Lung (tissue), 12 donors: ENCODE results near the gene OXNAD1. TPM values are rescaled to one million over a fixed set of nuclear protein-coding genes. Genes with fewer than 3 reads are reported as not detected.

Source experiments
- ATAC-seq: fragments of 200-7000 bp; cut with Tn5 transposase; one replicate; pipeline ENCODE4 v1.9.1; 2020; ENCODE audit warnings: moderate number of reproducible peaks; ENCODE audit not compliant: insufficient read depth, low FRiP score
- DNase-seq, 3 donors: peaks; one replicate each; pipeline ENCODE4 v3.0.0-alpha.2; 2013 to 2017
- H3K27ac ChIP-seq, 2 donors: one replicate each; pipeline ENCODE4 v1.5.1; 2013; ENCODE audit warnings: mild to moderate bottlenecking in 2 of 2, moderate library complexity in 2 of 2, control low read depth in 1 of 2, inconsistent platforms in 1 of 2, low read depth in 1 of 2, low read length in 1 of 2
- H3K27me3 ChIP-seq, 3 donors: one replicate each; pipeline ENCODE4 v1.5.1; 2013; ENCODE audit warnings: low read length in 2 of 3; ENCODE audit not compliant: control insufficient read depth in 3 of 3, insufficient read depth in 3 of 3
- H3K36me3 ChIP-seq, 4 donors: one replicate each; pipeline ENCODE4 v1.5.1; 2013; ENCODE audit warnings: low read length in 4 of 4, mild to moderate bottlenecking in 1 of 4, moderate library complexity in 1 of 4; ENCODE audit not compliant: control insufficient read depth in 4 of 4, insufficient read depth in 4 of 4
- H3K4me1 ChIP-seq, 5 donors: one replicate each; pipeline ENCODE4 v1.5.1; 2013; ENCODE audit warnings: low read length in 5 of 5, mild to moderate bottlenecking in 2 of 5, moderate library complexity in 1 of 5; ENCODE audit not compliant: control insufficient read depth in 5 of 5, insufficient read depth in 5 of 5
- H3K4me3 ChIP-seq: one replicate; pipeline ENCODE4 v1.5.1; 2013; ENCODE audit warnings: mild to moderate bottlenecking, control low read depth, moderate library complexity
- H3K9ac ChIP-seq, 2 donors: one replicate each; pipeline ENCODE4 v1.5.1; 2013; ENCODE audit warnings: low read length in 2 of 2, control low read depth in 1 of 2; ENCODE audit not compliant: insufficient read depth in 1 of 2
- H3K9me3 ChIP-seq, 4 donors: one replicate each; pipeline ENCODE4 v1.5.1; 2013; ENCODE audit warnings: low read length in 3 of 4, mild to moderate bottlenecking in 1 of 4, moderate library complexity in 1 of 4; ENCODE audit not compliant: control insufficient read depth in 4 of 4, insufficient read depth in 3 of 4
- WGBS, 2 donors: extraction: QIAGEN DNeasy Blood & Tissue Kit; methylation state at CpG; one replicate each; pipeline ENCODE4 v1.1.7; 2013; 5-methylcytosine and 5-hydroxymethylcytosine counted together
- polyA plus RNA-seq, 2 donors: library from polyadenylated mRNA; stranded (reverse); fragments of 200-250 nt; gene quantifications; one replicate each; pipeline ENCODE4 v1.2.1, GENCODE V29; 2013
- total RNA-seq, 2 donors: library from RNA; depleted of rRNA in 1 of 2; stranded (reverse); fragments of >200 nt in 1 of 2; gene quantifications; one replicate each; pipeline ENCODE4 v1.2.1, GENCODE V29; 2014 to 2021
- TF ChIP-seq, protein P1 (sequence below): IDR thresholded peaks from 2 replicates; pipeline ENCODE4 v1.5.1; 2012; ENCODE audit warnings: mild to moderate bottlenecking; ENCODE audit errors: control extremely low read depth, extremely low read depth
- donor health status: control.
- donor health status: control.
- donor health status: Bipolar disorder and iron deficiency.
- donor health status: healthy.
- donor health status: DM: yes; HTN: yes; CAD: no.

Gene OXNAD1
- total and polyA plus RNA-seq, 4 donors = 4.4 to 23.4 (median 9.4) TPM

DNA sequence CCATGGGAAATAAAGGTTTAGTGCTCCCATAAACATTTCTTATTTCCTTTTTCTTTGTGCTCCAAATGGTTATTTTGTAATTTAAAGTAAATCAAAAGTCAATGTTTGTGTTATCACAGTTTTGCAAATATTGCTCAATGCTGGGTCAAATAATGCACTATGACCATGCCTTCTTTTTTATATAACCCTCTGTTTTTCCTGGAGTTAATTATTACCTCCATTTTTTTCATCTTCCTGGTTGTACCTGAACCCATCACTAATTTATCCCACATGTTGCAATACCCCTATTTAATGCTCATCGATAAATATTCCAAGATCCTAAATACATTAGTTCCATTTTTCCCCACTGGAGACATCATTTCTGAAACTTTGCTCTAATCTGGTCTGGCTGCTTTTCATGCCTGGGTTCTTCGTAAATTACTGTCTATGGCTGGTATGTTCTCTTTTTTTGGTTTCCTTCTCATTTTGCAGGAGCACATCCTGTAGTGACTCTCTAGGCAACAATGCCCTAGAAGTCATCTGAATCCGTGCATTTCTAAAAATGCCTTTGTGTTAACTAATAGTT, 66.4 kb downstream of the OXNAD1 start:
- TF ChIP-seq, protein P1, sequence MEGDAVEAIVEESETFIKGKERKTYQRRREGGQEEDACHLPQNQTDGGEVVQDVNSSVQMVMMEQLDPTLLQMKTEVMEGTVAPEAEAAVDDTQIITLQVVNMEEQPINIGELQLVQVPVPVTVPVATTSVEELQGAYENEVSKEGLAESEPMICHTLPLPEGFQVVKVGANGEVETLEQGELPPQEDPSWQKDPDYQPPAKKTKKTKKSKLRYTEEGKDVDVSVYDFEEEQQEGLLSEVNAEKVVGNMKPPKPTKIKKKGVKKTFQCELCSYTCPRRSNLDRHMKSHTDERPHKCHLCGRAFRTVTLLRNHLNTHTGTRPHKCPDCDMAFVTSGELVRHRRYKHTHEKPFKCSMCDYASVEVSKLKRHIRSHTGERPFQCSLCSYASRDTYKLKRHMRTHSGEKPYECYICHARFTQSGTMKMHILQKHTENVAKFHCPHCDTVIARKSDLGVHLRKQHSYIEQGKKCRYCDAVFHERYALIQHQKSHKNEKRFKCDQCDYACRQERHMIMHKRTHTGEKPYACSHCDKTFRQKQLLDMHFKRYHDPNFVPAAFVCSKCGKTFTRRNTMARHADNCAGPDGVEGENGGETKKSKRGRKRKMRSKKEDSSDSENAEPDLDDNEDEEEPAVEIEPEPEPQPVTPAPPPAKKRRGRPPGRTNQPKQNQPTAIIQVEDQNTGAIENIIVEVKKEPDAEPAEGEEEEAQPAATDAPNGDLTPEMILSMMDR = no peak
- ATAC-seq = no peak

DNA sequence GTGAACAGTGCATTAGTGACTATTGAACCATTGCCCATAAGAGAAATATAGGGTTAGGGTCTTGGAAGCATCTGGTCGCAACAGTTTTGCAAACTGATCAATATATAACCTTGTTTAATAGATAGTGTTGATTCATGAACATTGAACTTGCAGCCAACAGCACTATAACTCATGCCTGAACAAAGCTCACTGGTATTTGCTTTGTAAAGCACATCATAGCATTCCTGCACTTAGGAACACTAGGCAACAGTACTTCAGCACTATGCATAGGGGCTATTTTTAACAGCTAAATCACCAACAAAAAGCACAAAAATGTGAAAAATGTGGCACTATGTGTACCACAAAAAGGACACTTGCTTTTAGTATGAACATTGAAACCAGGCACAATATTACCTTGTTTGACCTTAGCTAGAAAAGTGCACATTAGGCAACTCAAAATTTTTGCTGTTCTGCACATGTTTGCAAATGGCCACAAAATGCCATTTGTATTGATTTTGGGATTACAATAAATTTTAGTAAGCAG, 68.0 kb downstream of the OXNAD1 start:
- WGBS, 2 donors = 59 to 93% methylated on average over 1 of the region's 1 CpG
- TF ChIP-seq, protein P1 = no peak
- no peaks in the 10 kb centered on the region for H3K27me3 ChIP-seq
- H3K36me3 ChIP-seq = peaks cover 0 to 13% (median 6%) of the 10 kb centered on the region in 4 donors
- no peak overlapping the region for H3K9ac ChIP-seq
- no peak overlapping the region for H3K4me3 ChIP-seq
- peaks cover 0 to 30% (median 20%) of the 10 kb centered on the region in 5 donors for H3K4me1 ChIP-seq
- H3K27ac ChIP-seq = no peak overlapping the region
- peaks cover 0 to 5% (median 2%) of the 10 kb centered on the region in 4 donors for H3K9me3 ChIP-seq
- ATAC-seq (no peak), DNase-seq (peak in 2 of 3 donors; percentile 28 to 35)

More for the DNA sequence above, 66.4 kb downstream of the OXNAD1 start:
- Histone ChIP-seq H3K9me3 (peaks cover 0 to 5% (median 2%) of the 10 kb centered on the region in 4 donors), H3K27ac (no peak overlapping the region), H3K4me3 (no peak overlapping the region), H3K4me1 (peaks cover 0 to 29% (median 15%) of the 10 kb centered on the region in 5 donors), H3K27me3 (no peaks in the 10 kb centered on the region), H3K9ac (no peak overlapping the region), H3K36me3 (peaks cover 0 to 15% (median 6%) of the 10 kb centered on the region in 4 donors)
- no peak for DNase-seq
- 96 to 97% methylated on average over 3 of the region's 3 CpGs for WGBS, 2 donors

DNA sequence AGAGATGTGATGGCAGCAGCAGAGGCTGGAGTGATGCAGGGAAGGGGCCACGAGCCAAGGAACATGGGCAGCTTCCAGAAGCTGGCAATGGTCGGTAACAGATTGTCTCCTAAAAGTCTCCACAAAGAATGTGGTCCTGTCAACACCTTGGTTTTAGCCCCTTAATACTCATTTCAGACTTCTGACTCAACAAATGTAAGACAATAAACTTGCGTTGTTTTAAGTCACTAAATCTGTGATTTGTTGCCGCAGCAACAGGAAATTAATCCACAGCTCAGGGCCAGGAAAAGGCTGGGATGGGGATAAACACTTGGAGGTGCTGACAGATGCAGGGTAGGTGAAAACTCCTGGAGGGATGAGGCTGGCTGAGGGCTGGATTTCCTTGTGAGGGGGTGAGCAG, 69.9 kb downstream of the OXNAD1 start:
- H3K36me3 ChIP-seq = peaks cover 0 to 12% (median 5%) of the 10 kb centered on the region in 4 donors
- WGBS, 2 donors = 71 to 74% methylated on average over 4 of the region's 4 CpGs
- TF ChIP-seq, protein P1 = no peak
- H3K27me3 ChIP-seq = no peaks in the 10 kb centered on the region
- H3K4me1 ChIP-seq = peaks cover 0 to 37% (median 27%) of the 10 kb centered on the region in 5 donors
- H3K9ac ChIP-seq = no peak overlapping the region
- ATAC-seq (no peak), DNase-seq (peak in 1 of 3 donors; percentile 25)
- no peak overlapping the region for H3K4me3 ChIP-seq
- H3K27ac ChIP-seq = no peak overlapping the region
- peaks cover 0 to 5% (median 1%) of the 10 kb centered on the region in 4 donors for H3K9me3 ChIP-seq
